Muscle layer of duodenum (tissue), 2 donors: ENCODE measurements around the gene VENTX.

Source experiments
- H3K27ac ChIP-seq: one replicate; pipeline ENCODE4 v1.7.0; 2013; ENCODE audit warnings: mild to moderate bottlenecking, low read length
- H3K27me3 ChIP-seq: one replicate; pipeline ENCODE4 v1.7.0; 2013; ENCODE audit warnings: low read depth, mild to moderate bottlenecking, control low read depth, low read length
- H3K36me3 ChIP-seq, 2 donors: one replicate each; pipeline ENCODE4 v1.7.0; 2013; ENCODE audit warnings: low read length in 2 of 2, control low read depth in 1 of 2, mild to moderate bottlenecking in 1 of 2; ENCODE audit not compliant: insufficient read depth in 2 of 2, control insufficient read depth in 1 of 2
- H3K4me1 ChIP-seq, 2 donors: one replicate each; pipeline ENCODE4 v1.7.0; 2013; ENCODE audit warnings: low read length in 2 of 2, mild to moderate bottlenecking in 2 of 2, control low read depth in 1 of 2, moderate library complexity in 1 of 2; ENCODE audit not compliant: insufficient read depth in 2 of 2, control insufficient read depth in 1 of 2
- H3K4me3 ChIP-seq, 2 donors: one replicate each; pipeline ENCODE4 v1.7.0; 2013; ENCODE audit warnings: low read length in 2 of 2, low read depth in 1 of 2, mild to moderate bottlenecking in 1 of 2
- H3K9me3 ChIP-seq, 2 donors: one replicate each; pipeline ENCODE4 v1.7.0; 2013; ENCODE audit warnings: low read length in 2 of 2, control low read depth in 1 of 2, mild to moderate bottlenecking in 1 of 2; ENCODE audit not compliant: control insufficient read depth in 1 of 2
- donor health status: healthy.

VENTX gene

DNA sequence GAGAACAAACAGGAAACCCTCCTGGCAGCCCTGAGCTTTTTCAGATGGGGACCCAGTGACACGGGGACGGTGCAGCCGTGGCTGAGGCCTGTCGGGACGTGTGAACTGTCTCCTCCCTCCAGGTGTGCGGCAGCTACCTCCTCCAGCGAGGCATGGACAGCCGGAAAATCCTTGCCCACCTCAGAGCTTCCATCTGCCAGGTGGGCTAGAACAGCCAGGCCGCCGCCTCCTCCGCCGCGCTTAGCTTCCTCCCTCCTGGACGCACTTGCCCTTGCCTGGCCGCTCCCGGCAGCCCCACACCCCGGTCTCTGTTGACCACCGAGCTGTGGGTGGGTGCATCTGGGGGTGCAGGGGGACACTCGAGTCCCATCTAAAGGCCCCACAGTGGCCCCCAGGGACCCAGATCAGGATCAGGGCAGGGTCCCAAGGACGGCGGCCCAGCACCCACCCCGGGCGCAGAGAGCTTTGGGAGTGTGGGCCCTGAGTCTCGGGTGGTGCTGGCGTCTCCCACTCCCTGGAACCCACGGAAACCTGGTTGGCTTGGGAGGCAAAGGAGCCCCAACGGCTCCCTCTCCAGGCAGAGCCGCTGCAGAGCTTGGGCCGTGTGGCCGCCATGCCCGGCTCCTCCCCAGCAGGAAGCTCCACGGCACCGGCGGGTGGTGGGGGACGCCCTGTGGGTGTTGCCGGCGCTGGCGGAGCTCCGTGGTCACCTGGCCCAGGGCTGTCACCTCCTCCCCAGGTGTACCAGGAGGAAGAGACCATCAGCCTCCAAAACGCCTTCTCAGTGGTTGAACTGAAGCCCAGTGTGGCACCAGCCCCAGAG lies 40.5 kb upstream of the VENTX start:
- peaks cover 0 to 9% of the 10 kb centered on the region in 2 donors for H3K9me3 ChIP-seq
- no peaks in the 10 kb centered on the region for H3K27me3 ChIP-seq
- no peak overlapping the region for H3K4me3 ChIP-seq
- H3K36me3 ChIP-seq: no peaks in the 10 kb centered on the region
- no peaks in the 10 kb centered on the region for H3K4me1 ChIP-seq
- no peak overlapping the region for H3K27ac ChIP-seq

- Histone ChIP-seq H3K4me1 (no peaks in the 10 kb centered on the region), H3K9me3 (peaks cover 0 to 9% of the 10 kb centered on the region in 2 donors), H3K36me3 (no peaks in the 10 kb centered on the region), H3K27ac (no peak overlapping the region), H3K4me3 (no peak overlapping the region), H3K27me3 (no peaks in the 10 kb centered on the region)
These were observed 39.9 kb upstream of the VENTX start for GRCh38 chr10:133197786-133198185.

- H3K36me3 ChIP-seq: no peaks in the 10 kb centered on the region
- H3K4me3 ChIP-seq: no peak overlapping the region
- H3K27ac ChIP-seq: no peak overlapping the region
- no peaks in the 10 kb centered on the region for H3K27me3 ChIP-seq
- H3K4me1 ChIP-seq: no peaks in the 10 kb centered on the region
- peaks cover 0 to 9% of the 10 kb centered on the region in 2 donors for H3K9me3 ChIP-seq
These were observed 39.4 kb upstream of the VENTX start for GRCh38 chr10:133198206-133198605.

GRCh38 chr10:133198621-133199487 lies 38.8 kb upstream of the VENTX start:
- Histone ChIP-seq H3K27me3 (no peaks in the 10 kb centered on the region), H3K27ac (no peak overlapping the region), H3K4me3 (no peak overlapping the region), H3K4me1 (no peaks in the 10 kb centered on the region), H3K9me3 (peaks cover 0 to 7% of the 10 kb centered on the region in 2 donors), H3K36me3 (no peaks in the 10 kb centered on the region)

DNA sequence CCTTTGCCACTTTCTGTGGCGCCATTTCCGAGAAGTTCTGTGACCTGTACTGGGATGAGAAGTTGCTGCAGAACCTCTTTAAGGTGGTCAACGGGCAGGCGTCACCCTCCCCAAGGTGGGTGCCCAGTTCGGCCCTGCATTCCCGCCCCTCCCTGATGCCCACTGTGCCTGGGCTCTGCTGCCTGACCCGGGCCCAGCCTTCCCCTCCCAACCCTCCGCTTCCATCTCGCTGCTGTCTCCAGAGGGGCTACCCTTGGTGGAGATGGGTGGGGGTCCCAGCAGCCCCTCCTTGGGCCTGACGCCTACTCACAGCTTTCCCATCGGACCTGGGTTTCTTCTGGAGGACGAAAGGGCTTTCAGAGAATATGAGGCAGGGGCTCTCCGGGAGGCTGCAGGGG lies 38.2 kb upstream of the VENTX start:
- Histone ChIP-seq H3K9me3 (peaks cover 0 to 5% of the 10 kb centered on the region in 2 donors), H3K27ac (no peak overlapping the region), H3K36me3 (no peaks in the 10 kb centered on the region), H3K27me3 (no peaks in the 10 kb centered on the region), H3K4me1 (no peaks in the 10 kb centered on the region), H3K4me3 (no peak overlapping the region)

DNA sequence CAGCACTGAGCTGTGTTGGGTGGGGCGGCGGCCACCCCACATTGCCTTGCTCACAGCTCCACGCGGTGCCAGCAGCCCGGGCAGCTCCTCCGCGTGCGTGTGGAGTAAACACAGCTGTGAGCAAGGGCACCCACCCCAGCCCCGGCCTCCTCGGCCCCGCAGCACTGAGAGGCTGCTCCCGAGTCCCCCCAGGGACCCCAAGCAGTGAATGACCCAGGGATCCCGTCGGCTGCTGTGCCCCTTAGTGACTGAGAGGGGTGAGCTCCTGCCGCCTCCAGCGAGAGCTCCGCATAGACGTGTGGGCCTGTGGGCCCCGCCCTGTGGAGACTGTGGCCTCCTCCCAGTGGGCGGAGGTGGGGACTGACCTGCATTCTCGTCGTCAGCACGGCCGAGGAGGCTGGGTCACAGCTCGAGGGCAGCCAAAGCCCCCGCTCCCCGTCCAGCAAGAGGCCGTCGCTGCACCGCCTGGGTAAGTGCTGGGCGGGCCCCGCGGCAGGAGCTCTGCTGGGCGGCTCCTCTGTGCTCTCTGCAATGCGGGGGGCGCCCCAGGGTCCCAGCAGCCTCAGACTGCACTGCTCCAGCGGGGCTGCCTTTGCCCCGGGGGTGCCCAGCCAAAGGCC lies 37.6 kb upstream of the VENTX start:
- Histone ChIP-seq H3K9me3 (no peaks in the 10 kb centered on the region), H3K4me1 (no peaks in the 10 kb centered on the region), H3K36me3 (no peaks in the 10 kb centered on the region), H3K4me3 (no peak overlapping the region), H3K27ac (no peak overlapping the region), H3K27me3 (no peaks in the 10 kb centered on the region)

DNA sequence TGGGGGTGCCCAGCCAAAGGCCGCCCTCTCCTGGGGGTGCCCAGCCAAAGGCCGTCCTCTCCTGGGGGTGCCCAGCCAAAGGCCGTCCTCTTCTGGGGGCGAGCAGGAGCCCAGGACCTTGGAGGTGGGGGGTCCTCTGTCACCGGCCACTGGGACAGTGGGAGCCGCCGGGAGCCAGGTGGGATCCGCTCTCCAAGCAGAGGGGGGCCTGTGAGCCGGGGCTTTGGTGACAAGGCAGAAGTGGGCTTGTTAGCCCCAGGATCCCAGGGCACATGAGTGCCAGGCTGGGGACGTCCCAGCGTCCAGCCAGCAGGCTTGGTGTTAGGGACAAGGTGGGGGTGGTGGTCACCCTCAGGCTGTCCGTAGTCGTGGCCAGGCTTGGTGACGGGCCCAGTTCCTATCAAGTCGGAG lies 37.0 kb upstream of the VENTX start:
- Histone ChIP-seq H3K27ac (no peak overlapping the region), H3K4me3 (no peak overlapping the region), H3K36me3 (no peaks in the 10 kb centered on the region), H3K27me3 (no peaks in the 10 kb centered on the region), H3K4me1 (no peaks in the 10 kb centered on the region), H3K9me3 (no peaks in the 10 kb centered on the region)

DNA sequence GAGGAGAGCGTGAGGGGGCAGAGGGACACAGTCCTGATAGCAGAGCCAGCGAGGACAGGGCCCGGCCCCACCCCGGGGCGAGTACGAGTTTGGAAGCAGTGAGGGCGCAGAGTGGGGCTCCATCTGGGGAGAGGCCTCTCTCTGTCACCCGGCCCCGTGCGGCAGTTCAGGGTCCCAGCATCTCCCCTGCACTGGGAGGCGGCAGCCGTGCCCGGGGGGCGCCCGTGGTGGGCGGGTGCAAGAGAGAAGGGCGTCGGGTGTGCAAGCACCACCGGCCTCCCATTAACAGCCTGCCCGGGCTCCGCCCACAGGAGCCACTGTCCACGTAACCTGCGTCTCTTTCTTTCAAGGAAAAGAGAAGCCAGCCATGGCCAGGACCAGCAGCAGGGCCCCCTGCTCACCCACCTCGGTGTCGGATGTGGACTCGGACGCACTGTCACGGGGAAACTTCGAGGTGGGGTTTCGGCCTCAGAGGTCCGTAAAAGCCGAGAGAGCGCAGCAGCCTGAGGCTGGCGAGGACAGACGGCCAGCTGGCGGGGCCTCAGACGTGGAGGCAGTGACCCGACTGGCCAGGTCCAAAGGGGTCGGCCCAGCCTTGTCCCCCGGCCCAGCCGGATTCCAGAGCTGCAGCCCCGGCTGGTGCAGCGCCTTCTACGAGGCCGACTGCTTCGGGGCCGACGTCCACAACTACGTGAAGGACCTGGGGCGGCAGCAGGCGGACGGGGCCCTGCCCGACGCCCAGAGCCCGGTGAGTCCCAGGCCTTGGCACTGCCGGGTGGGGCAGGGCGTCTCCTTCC lies 36.3 kb upstream of the VENTX start:
- no peaks in the 10 kb centered on the region for H3K36me3 ChIP-seq
- no peaks in the 10 kb centered on the region for H3K4me1 ChIP-seq
- H3K9me3 ChIP-seq: no peaks in the 10 kb centered on the region
- no peak overlapping the region for H3K4me3 ChIP-seq
- H3K27me3 ChIP-seq: no peaks in the 10 kb centered on the region
- H3K27ac ChIP-seq: no peak overlapping the region

DNA sequence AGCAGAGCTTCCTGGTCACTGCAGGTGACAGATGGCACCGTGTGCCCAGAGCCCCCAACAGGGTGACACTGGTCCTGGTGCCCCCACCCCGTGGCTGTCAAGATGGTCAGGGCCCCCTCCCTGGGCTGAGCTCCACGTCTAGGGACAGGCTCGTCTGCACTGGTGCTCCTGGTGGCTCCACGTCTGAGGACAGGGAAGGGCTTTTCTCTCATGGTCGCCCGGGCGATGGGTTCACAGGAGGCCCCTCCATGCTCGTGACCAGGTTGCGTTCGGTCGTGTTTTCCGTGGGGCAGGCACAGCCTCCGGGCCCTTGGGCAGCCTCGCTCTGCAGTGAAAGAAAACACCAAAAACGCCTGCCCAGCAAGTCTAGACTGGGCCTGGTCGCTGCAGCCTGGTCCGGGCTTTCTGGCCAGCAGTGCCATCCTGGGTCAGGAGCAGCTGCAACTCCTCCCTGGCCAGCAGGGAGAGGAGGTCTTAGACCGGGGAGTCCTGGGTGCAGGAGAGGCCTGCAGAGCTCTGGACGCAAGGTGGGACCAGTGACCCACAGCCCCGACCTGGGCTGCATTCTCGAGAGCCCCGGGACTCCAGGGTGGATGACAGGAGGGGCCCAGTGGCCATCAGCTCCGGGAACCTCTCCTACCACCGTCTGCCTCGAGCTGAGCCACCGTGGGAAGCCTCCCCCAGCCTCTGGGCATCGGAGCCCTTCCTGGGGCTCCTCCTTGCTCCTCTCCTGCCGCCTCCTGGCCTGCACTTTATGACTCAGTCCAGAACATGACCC lies 35.5 kb upstream of the VENTX start:
- H3K4me1 ChIP-seq: no peaks in the 10 kb centered on the region
- H3K27me3 ChIP-seq: no peaks in the 10 kb centered on the region
- H3K27ac ChIP-seq: no peak overlapping the region
- no peaks in the 10 kb centered on the region for H3K36me3 ChIP-seq
- H3K4me3 ChIP-seq: no peak overlapping the region
- H3K9me3 ChIP-seq: no peaks in the 10 kb centered on the region

- Histone ChIP-seq H3K27me3 (no peaks in the 10 kb centered on the region), H3K36me3 (no peaks in the 10 kb centered on the region), H3K9me3 (no peaks in the 10 kb centered on the region), H3K4me1 (no peaks in the 10 kb centered on the region), H3K4me3 (no peak overlapping the region), H3K27ac (no peak overlapping the region)
These were observed 34.6 kb upstream of the VENTX start for GRCh38 chr10:133202778-133203651.
